KMS-11 (cell line): ENCODE data around the gene C2orf92.

Source experiments
- H2AFZ ChIP-seq: fragments of 200-600 bp; sonication (generic); 2 replicates; pipeline ENCODE4 v1.6.1; 2016; ENCODE audit warnings: antibody characterized with exemption, mixed run types, low read depth
- H3K27ac ChIP-seq: fragments of 200-600 bp; sonication (generic); 2 replicates; pipeline ENCODE4 v1.6.1; 2016; ENCODE audit warnings: mild to moderate bottlenecking, mixed run types
- H3K27me3 ChIP-seq: fragments of 200-600 bp; sonication (generic); 2 replicates; pipeline ENCODE4 v1.6.1; 2017; ENCODE audit warnings: mild to moderate bottlenecking, low read depth, mixed run types, moderate library complexity; ENCODE audit not compliant: insufficient read depth
- H3K36me3 ChIP-seq: fragments of 200-600 bp; sonication (generic); 2 replicates; pipeline ENCODE4 v1.6.1; 2017; ENCODE audit warnings: mild to moderate bottlenecking, mixed run types; ENCODE audit not compliant: insufficient read depth
- H3K4me1 ChIP-seq: fragments of 200-600 bp; sonication (generic); 2 replicates; pipeline ENCODE4 v1.6.1; 2016; ENCODE audit warnings: mild to moderate bottlenecking, low read depth, mixed run types; ENCODE audit not compliant: poor library complexity, severe bottlenecking
- H3K4me2 ChIP-seq: fragments of 200-600 bp; sonication (generic); 2 replicates; pipeline ENCODE4 v1.7.0; 2016; ENCODE audit warnings: mild to moderate bottlenecking, mixed run types
- H3K4me3 ChIP-seq: fragments of 200-600 bp; sonication (generic); IDR thresholded peaks from 2 replicates; pipeline ENCODE4 v1.6.1; 2017; ENCODE audit warnings: low read depth, low read length, mixed read lengths; ENCODE audit not compliant: insufficient read depth
- H3K79me2 ChIP-seq: fragments of 200-600 bp; sonication (generic); 2 replicates; pipeline ENCODE4 v1.6.1; 2016; ENCODE audit warnings: low read depth, mixed run types; ENCODE audit not compliant: insufficient read depth
- H3K9ac ChIP-seq: fragments of 200-600 bp; sonication (generic); 2 replicates; pipeline ENCODE4 v1.6.1; 2016; ENCODE audit warnings: mild to moderate bottlenecking, mixed run types
- H4K20me1 ChIP-seq: fragments of 200-600 bp; sonication (generic); 2 replicates; pipeline ENCODE4 v1.6.1; 2016; ENCODE audit warnings: mild to moderate bottlenecking, mixed run types; ENCODE audit not compliant: insufficient read depth
- CTCF ChIP-seq: fragments of 200-600 bp; sonication (generic); conservative IDR thresholded peaks from 2 replicates; pipeline ENCODE4 v1.6.1; 2017; ENCODE audit warnings: low read depth, mild to moderate bottlenecking, antibody characterized with exemption, low read length, moderate library complexity, mixed read lengths

C2orf92 gene

GRCh38 chr2:97749581-97749980, 80.1 kb downstream of the C2orf92 start:
- Histone ChIP-seq H3K4me1 (no peaks in the 10 kb centered on the region), H3K27ac (no peak overlapping the region), H3K27me3 (no peaks in the 10 kb centered on the region), H2AFZ (no peak overlapping the region), H3K4me3 (no peak overlapping the region), H3K9ac (no peak overlapping the region), H3K79me2 (no peaks in the 10 kb centered on the region), H3K4me2 (no peak overlapping the region), H4K20me1 (no peaks in the 10 kb centered on the region), H3K36me3 (no peaks in the 10 kb centered on the region)
- TF ChIP-seq CTCF = no peak

GRCh38 chr2:97750017-97750416, 80.5 kb downstream of the C2orf92 start:
- Histone ChIP-seq H3K9ac (no peak overlapping the region), H4K20me1 (no peaks in the 10 kb centered on the region), H3K4me2 (no peak overlapping the region), H3K4me3 (no peak overlapping the region), H2AFZ (no peak overlapping the region), H3K79me2 (no peaks in the 10 kb centered on the region), H3K27ac (no peak overlapping the region), H3K36me3 (no peaks in the 10 kb centered on the region), H3K27me3 (no peaks in the 10 kb centered on the region), H3K4me1 (no peaks in the 10 kb centered on the region)
- no peak for TF ChIP-seq CTCF

- no peaks in the 10 kb centered on the region for H3K79me2 ChIP-seq
- H3K27me3 ChIP-seq = no peaks in the 10 kb centered on the region
- no peak overlapping the region for H3K4me2 ChIP-seq
- H3K4me3 ChIP-seq = no peak overlapping the region
- H3K36me3 ChIP-seq = no peaks in the 10 kb centered on the region
- H4K20me1 ChIP-seq = no peaks in the 10 kb centered on the region
- H3K27ac ChIP-seq = no peak overlapping the region
- no peak overlapping the region for H3K9ac ChIP-seq
- no peak overlapping the region for H2AFZ ChIP-seq
- H3K4me1 ChIP-seq = no peaks in the 10 kb centered on the region
- no peak for TF ChIP-seq CTCF
Measured at GRCh38 chr2:97751752-97752151, 82.2 kb downstream of the C2orf92 start.
